GM12872 (cell line): Measurements from ENCODE around the gene ARMH3.

Experiments
- TF ChIP-seq, protein P1 (sequence below): IDR thresholded peaks from 3 replicates; pipeline ENCODE4 v1.5.1; 2011; ENCODE audit warnings: low read depth, mild to moderate bottlenecking, low read length, moderate library complexity; ENCODE audit not compliant: insufficient read depth

ARMH3 gene

DNA sequence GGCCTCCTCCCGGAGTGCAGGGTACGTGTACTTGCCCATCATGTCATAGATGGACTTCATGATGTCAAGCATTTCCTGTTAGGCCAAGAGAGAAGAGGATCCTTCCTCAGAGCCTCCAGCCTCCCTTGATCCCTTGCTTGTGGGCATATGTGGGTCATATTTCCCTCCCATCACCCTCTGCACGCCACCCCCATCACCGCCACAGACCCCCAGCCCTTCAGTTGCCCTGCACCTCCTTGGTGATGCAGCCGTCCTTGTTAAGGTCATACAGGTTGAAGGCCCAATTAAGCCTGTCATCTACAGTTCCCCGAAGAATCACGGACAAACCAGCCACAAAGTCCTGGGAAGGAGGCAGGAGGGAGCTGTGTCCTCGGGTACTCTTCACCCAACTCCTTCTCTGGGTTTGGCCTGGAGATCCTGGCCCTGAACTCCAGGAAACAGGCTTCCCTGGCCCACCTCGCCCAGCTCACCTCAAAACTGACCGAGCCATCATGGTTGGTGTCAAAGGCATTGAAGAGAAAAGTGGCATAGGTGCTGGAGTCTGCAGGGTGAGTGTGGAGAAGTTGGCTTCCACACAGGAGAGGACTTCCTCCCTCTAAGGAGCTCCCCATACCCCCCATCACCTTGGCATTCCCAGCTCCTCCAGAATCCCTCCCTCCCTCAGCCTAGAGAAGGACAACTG is 227.9 kb downstream of the ARMH3 start:
- TF ChIP-seq, protein P1, sequence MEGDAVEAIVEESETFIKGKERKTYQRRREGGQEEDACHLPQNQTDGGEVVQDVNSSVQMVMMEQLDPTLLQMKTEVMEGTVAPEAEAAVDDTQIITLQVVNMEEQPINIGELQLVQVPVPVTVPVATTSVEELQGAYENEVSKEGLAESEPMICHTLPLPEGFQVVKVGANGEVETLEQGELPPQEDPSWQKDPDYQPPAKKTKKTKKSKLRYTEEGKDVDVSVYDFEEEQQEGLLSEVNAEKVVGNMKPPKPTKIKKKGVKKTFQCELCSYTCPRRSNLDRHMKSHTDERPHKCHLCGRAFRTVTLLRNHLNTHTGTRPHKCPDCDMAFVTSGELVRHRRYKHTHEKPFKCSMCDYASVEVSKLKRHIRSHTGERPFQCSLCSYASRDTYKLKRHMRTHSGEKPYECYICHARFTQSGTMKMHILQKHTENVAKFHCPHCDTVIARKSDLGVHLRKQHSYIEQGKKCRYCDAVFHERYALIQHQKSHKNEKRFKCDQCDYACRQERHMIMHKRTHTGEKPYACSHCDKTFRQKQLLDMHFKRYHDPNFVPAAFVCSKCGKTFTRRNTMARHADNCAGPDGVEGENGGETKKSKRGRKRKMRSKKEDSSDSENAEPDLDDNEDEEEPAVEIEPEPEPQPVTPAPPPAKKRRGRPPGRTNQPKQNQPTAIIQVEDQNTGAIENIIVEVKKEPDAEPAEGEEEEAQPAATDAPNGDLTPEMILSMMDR: no peak

DNA sequence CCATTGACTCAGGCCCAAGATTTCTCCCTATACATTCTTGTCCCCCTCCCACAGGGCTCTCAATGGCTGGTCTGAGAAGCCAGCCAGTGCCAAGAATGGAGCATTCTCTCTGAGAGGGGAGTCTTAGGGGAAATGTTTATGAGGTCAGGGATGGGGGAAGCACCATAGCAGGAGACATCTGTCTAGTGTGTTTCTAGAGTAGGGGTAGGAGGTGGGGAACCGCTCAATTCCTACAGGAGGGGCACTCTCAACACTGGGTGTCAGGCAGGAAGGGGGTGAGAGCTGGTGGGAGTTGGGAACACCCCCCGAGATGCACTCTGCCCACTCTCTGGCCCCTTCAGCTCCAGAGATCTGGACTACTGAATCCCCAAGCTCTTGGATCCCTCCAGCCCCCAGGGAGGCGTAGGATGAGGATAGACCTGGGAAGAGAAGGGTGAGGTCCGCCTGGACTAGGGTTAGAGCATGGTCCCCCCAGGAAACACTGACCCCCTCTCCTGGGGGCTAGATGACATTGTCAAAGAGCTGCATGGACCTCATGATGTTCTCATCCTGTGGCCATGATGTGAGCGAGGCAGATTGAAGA is 229.0 kb downstream of the ARMH3 start:
- TF ChIP-seq, protein P1: no peak

DNA sequence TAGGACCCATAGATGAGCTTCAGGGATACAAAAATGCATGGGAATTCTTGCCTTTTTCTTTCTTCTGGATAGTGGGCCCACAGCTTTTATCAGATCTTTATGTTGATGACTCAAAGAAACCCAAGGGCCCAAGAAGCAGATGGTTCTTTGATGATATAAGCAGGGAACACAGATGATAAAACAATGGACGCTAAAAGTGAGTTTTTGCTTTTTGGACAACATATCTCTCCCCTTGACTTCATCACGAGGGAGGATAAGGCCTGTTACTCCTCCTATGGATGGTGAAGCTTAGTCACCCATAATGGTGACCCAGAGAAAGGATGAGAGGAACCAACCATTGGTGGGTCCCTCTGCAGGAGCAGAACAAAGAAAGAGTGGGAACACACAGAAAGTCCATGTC is 231.2 kb downstream of the ARMH3 start:
- TF ChIP-seq, protein P1: no peak

DNA sequence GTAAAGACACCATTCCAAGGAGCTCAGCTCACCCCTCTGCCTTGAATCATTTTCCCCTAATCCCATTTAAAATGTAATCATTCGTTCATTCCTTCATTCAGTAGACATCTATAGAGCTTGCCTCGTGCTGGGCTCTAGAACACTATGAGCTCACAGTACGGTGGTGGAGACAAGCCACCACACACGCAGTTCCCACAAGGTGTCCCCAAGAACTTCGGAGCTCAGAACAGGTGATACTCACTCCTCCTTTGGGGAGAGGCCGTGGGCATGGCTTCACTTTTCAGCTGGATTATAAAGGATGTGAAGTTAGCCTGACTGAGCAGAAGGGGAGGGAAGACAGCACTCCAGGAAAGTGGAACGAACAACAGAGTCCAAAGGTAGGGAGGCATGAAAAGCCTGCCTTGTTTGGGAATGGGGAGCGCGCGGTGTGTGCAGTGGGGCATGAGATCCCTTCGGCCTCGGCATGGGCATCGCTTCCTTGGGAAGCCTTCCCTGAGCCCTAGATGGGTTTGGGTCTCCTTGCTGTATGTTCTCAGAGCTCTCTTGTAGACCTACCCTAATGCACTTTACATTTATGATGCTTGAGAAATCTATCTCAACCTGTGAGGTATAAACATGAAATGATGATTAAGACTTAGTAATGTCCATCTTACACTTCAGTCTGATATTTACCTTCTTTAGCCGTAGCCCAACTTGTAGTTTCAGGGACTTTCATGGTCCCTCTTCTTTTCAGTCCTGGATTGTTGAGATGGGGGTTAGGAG is 236.9 kb downstream of the ARMH3 start:
- TF ChIP-seq, protein P1: no peak

DNA sequence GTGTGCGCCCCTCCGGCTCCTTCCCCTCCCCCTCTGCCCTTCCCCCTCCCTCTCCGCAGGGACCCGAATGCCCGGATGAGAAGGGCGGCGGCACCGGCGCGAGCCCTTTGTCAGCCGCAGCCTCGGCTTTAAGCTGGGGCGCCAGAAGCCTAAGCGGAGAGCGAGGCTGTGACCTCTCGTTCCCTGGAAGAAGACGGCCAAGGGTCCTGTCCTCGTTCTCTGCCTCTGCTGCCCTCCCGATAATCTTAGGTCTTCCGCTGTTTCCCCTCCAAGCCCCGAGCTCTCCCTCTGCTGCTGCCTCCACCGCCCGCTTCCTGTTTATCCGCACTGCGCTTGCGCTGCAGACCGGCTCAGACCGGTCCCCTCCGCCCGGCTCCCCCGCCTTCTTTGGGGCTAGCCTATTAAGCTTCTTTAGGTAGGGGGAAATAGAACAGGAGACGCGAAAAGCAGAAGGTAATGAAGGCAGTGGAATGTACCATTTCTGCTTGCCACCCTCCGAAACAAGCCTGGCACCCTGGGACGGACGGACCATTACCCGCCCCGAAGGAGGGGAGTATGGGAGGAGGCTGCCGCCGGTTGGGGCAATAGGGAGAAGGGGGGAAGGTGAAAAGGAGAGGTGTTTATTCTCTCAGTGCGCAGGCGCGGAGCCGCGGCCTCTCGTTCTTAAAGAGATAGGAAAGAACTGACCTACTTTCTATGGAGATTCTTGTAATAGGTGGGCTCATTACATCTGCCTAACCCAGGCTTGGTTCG is 237.7 kb downstream of the ARMH3 start, which contains the start of gene OGA:
Gene OGA (minus strand): TSS at position 326 of the 753 bp plus-strand sequence. CDS start 422 bp downstream, outside the sequence.
- TF ChIP-seq, protein P1: no peak

DNA sequence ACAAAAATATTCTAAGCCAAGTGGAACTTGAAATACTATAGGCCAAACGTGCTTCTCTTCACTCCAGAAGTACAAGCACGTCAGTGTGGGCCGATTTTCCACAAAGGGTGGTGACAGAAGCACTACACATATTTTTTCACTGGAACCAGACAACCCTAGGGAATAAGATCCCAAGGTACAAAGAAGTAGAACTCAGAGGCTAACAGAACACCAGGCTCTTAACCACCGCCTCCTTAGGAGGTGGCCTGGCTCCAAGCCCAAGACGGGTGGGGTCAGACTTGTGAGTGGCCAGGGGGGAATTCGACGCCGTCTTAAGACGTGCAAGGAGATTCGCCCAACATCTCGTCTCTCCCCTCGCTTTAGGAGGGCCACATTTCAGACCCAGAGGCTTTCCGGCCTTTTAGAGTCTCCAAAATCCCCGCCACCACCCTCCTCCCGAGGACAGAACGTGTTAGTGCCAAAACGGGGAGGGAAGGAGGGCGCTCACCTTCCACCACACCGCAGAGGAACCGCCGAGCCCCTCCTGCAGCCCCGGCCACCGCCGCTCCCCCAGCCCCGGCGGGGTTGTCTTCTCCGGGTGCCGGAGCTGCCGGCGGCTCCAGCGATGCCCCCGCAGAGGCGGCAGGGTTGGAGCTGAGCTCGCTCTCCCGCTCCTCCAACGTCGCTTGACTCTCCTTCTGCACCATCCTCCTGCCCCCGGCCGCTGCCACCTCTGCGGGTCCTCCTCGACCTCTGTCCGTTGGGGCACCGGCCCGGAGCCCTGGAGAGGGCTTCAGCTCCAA is 238.4 kb downstream of the ARMH3 start:
- TF ChIP-seq, protein P1: no peak
